Stimulated activated CD4-positive, alpha-beta T cell treated with anti-CD3 and anti-CD28 coated beads, Interleukin-12 subunit alpha, Interleukin-12 subunit beta, amount 100 ng/mL, for 4 hours (primary cell): Measurements from ENCODE around the gene ADAMTS17.
"Not testable (repeated sequence)": the region's sequence is repeated elsewhere in the genome, so short reads cannot be mapped to it uniquely, and the experiment has no call there.

ENCODE experiments used
- DNase-seq: peaks from one replicate; pipeline ENCODE4 v3.0.0-alpha.2; 2020

The ADAMTS17 gene

DNA sequence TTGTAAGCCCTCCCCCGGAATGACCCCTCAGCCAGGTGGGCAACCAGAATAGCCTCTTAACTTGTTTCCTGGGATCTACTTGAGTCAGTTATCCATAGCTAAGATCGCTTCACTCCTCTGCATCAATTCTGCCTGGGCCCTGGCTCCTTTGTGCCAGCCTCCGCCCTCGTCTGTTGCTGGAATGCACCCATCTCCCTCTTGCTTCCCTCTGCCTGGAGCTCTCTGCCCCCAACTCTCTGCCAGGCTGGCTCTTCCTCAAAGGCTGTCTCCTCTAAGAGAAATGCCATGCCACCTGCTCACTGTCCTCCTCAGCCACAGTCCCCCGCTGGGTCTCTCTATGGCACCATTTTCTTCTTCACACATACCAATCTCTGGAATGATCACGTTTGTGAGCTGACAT lies 240.8 kb downstream of the ADAMTS17 start:
- DNase-seq, result no peak

DNA sequence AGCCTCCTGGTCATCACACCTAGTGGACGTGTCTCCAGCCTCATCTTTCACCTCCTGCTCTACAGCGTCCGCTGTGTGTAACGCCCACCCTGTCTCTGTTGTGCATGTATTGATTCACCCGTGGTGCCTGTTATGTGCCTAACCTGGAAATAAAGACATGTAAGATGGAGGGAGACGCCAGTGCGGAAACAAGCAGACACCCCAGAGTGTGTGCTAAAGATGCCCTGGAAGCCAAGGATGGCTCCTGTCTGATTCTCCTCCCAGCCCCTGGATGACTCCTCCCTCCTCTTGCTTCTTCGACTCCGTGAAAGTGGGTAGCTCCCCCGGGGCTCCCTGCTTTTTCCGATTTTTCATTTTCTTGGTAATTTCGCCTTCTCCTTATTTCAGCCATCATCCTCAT lies 241.8 kb downstream of the ADAMTS17 start:
- no peak for DNase-seq

DNA sequence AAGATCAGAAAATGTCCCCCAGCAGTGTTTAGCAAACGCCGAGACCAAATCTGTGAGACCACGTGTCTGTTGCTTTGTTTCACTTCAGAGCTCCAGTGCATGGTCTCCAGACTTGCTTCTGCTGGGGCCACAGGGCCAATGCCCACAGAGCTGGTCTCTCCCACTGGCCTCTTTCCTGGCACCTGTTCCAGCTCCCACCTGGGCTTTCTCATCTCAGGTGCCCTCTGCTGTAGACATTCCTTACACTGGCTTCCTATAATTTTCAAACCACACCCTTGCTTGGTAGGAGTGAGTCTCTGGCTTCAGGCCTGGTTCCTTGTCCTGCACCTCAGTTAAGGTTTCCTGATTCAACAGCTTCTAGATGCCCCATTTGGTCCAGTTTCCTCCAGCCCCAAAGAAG lies 243.1 kb downstream of the ADAMTS17 start:
- no peak for DNase-seq

DNA sequence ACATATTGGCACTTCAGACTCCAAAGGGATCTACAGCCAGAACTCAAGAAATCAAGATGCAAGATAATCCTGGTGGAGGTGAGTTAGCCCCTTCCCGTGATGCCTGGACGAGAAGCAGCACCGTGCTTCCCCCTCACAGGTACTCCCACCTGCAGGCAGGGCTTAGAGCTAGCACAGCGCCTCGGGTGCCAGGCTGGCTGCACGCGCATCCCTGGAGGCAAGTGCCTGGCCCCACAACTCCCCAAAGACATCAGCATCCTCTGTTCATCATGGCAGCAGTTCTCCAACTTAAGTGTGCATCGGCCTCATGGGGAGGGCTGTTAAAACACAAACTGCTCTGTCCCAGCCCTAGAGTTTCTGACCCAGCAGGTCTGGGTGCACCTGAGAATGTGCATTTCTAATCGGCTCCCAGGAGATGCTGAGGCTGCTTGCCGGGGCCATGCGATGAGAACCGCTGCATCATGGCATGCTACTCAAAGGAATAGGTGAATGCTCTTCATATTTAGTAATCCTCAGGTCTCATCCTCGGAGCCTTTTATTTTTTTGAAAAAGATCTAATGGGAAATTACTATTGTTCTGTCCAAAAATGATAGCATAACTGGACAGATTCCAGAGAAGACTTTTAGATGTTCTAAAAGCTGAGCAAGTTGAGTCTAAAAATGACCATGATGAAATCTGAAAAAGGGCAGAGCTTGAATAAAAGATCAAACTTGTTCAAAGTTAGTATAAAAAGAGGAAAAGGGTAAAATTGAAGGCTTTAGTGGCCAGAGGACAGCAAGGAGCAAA lies 244.2 kb downstream of the ADAMTS17 start:
- no peak for DNase-seq

DNA sequence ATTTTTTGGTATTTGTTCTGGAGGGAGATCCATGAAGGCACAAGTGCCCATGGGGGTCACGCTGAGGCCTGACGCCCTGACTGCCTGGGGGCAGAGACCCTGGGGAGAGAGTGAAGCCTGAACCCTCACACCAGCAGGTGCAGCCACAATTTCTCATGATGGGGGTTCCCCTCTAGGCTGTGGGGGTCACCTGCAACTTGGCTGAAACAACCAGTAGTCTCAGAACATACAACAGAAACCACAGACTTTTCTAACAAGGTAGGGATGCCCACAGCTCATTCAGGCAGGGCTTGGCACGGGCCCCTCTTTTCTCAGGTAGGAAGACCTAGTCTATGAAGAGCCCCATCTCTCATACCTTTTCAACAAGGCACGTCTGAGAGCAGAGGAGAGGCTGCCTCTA lies 245.1 kb downstream of the ADAMTS17 start:
- DNase-seq, result no peak

DNA sequence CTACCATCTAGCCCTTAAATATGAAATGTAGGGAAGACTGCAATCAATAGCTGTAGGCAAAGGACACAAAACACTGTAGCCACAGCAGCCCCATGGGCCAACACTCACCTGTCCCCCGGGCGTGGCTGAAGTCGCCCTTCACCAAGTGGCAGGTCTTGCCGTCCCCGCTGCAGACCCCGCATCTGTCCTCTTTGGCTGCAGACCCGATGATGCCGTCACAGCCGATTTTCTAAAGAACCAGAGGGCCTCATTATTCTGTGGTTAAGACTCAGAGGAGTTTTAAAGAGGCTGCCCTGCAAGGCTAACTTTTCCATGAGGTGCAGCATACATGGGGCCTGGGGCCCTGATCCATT lies 245.6 kb downstream of the ADAMTS17 start:
- no peak for DNase-seq

DNA sequence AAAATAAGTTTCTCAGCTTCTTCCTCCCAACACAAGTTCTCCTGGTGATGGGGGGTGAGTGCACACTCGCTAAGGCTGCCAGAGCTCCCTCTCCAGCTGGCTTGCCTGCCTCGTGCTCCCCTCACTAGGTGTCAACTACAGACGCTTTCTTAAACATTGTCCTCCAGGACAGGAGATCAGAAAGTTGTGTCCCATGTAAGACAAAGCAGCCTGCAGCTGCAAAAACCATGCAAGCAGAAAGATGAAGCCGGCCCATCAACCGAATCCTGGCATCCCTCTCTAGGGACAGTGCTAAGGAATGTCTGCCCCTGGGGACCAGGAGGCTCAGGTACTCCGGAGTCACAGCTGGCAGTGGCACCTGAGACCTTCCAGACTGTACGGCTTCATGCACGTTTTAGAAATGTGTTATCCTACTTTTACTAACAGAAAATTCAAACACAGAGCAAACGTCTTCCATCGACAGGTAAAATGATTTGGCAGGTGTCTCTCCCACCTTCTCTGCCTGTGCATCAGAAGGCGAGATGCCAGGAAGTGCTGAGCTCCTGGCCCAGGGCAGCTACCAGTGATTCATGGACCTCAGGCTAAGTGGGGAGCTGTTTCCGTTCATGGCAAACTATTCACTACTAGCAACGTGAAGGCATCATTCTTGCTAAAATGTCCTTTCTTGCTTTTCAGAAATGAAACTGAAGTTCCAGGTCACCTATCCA lies 246.1 kb downstream of the ADAMTS17 start:
- DNase-seq, result no peak

DNA sequence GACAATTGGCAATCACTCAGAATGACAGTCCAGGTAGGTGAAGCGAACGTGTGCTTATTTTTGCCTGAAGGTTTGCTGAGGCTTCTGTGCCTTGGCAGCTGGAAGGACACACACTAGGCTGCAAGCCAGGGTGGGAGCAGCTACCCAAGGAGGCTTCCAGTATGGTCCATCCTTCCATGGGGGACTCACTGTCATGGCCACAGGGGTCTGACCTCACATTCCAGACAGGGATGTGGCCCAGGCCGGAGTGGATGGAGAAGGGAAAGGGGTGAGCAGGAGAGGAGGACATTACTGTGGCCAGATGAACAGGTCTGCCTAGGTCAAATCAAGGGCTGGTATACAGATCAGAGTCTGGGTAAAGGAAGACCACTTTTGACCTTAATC lies 247.7 kb downstream of the ADAMTS17 start:
- no peak for DNase-seq

DNA sequence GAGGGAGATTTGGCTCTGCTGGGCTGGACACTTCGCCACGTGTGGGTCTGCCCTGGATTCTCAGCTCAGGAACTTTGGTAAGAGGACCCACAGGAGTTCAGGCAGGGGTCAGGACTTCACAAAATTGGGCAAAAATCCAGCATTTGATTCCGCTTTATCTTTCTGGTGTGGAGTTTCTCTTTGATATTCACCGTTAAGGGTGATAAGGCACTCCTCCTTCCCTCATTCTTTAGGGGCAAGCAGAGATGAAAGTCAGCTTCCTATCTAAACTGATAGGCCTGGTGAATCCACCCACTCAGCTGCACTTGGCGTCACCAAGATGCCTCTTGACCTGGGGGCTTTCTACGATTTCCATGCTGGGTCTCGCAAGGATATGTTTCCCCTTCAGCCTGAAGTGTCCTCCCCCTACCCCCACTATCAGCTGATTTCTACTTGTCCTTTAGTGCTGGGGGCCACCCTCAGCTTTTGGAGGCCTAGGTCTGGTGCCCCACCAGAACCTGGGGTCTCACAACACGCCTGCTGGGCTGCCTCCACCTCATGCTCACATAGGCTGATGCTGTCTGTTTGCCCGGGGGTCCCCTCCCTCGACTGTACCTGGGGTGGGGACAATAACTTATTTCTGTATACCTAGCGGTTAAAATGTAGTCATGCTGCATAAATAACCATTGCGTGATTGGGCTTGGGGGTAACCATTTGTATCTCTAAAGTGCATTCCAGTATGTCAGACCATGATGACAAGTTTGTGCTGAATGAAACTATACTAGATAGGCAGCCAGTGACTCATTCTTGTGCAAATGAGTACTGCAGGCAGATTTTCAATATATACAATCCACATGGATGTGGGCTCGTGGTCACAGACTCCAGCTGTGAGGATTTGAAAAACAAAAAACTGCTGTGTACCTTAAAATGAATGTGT lies 248.3 kb downstream of the ADAMTS17 start:
- no peak for DNase-seq

DNA sequence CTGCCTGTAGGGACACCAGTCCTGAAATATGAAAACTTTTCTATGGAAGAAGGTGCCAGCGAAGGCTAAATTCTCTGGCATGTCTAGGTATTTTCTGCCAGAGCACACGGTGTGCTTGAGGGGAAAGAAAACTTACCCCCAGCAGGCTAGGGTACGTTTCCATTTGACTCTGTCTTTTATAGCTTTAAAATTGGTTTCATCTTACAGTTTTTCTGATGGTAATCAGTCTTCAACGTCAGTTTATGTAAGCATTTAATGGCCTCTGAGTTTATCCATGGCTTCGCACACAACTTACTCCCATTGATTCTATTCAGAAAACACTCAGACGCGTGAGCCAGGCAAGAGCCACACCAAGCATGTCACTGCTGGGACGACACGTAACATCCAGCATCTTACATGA lies 249.7 kb downstream of the ADAMTS17 start:
- DNase-seq, result no peak

DNA sequence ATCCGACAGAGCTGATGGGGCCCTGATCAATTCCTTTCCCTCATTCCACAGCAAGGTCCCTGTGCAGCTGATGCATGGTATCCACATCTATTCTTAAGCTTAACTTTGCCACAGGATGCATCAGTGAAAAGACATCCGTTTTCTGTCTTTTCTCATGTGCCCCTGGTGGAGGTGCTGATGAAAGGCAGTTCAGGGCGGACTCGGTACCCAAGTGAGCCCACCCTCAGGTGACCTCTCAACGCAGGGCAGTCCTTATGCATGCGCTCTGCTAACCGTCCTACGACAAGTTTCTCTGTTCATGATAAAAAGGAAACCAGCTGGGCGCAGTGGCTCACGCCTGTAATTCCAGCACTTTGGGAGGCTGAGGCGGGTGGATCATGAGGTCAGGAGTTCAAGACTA lies 251.4 kb downstream of the ADAMTS17 start:
- no peak for DNase-seq

DNA sequence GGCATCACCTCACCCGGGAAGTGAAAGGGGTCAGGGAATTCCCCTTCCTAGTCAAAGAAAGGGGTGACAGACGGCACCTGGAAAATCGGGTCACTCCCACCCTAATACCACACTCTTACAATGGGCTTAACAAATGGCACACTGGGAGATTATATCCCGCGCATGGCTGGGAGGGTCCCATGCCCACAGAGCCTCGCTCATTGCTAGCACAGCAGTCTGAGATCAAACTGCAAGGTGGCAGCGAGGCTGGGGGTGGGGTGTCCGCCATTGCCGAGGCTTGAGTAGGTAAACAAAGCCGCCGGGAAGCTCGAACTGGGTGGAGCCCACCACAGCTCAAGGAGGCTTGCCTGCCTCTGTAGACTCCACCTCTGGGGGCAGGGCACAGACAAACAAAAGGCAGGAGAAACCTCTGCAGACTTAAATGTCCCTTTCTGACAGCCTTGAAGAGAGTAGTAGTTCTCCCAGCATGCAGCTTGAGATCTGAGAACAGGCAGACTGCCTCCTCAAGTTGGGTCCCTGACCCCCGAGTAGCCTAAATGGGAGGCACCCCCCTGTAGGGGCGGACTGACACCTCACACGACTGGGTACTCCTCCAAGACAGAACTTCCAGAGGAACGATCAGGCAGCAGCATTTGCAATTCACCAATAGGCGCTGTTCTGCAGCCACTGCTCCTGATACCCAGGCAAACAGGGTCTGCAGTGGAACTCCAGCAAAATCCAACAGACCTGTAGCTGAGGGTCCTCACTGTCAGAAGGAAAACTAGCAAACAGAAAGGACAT lies 257.5 kb downstream of the ADAMTS17 start:
- DNase-seq, result not testable (repeated sequence)

DNA sequence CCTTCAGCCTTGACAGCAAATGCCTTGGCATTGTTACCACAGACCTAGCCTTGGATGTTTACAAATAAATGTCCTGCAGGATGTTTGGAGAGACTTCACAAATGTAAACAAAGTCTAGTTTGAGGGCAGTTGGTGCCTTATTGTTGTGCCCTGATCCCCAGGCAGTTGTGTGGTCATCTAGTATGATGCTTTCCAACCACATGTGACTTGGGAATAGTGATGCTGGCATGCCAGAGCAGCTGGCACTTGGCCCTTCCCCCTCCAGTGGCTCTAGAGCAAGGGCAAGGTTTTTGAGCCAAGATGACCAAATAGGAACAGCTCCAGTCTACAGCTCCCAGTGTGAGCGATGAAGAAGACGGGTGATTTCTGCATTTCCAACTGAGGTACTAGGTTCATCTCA lies 258.2 kb downstream of the ADAMTS17 start:
- DNase-seq, result no peak

DNA sequence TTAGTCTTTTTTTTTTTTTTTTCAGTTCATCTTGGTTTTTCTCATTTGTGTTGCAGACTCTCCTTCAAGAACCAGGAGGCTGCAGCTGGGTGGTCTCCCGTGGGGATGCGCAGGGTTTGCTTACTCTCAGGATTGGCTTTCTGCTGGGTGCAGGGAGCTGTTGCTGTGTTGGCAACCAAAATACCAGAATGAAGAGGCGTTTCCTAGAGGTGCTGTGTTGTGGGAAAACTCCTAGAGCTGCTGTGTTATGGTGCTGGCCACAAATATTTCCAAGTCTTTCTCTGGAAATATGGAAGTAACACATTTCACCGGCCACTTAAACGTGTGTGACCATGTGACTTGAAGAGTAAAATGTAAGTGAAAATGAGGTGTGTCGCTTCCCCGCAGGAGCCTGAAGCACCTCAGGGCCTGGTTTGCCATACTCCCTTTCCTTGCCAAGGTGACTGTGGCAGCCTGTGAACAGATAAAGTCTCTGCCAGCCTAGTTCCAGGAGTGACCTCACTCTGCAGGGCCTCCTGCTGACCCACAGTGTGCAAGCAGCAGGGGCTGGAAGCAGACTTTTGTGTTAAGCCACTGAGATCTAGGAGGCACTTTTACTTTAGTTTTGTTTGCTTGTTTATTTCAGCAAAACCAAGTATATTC lies 258.9 kb downstream of the ADAMTS17 start:
- DNase-seq, result no peak

DNA sequence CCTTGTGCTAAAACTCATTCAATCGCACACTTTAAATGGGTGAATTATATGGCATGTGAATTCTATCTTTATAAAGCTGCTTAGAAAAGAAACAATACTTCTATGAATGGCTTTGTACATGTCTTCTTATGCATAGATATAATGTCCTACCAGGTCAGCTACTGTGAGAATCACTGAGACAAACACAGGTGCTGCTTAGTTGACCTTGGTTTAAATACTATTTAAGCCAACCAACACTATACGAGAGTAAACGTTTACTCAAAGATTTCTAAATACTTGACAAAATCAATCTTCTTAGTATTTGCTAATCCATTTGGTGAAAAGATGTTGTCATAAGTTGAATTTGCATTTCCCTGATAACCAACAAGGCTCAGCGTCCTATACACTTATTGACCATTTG lies 260.3 kb downstream of the ADAMTS17 start:
- no peak for DNase-seq

DNA sequence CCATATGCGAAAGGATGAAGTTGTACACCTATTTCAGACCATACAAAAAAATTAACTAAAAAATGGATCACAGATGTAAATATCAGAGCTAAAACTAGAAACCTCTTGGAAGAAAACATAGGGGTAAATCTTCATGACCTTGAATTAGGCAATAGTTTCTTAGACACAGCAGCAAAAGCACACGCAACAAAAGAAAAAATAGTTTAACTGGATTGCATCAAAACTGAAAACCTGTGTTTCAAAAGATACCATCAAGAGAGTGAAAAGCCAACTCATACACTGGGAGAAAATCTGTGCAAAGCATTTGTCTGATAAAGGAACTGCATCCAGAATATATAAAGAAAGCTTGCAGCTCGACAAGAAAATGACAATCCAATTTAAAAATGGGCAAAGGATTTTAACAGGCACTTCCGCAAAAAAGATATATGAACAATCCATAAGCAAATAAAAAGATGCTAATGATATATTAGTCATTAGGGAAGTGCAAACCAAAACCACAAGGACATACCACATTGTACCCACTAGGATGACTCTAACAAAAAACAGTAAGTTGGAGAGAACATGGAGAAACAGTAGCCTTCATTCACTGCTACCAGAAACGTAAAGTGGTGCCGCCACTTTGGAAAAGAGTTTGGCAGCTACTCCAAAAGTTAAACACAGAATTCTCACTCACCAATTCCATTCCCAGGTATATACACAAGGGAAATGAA lies 263.1 kb downstream of the ADAMTS17 start:
- DNase-seq, result no peak

DNA sequence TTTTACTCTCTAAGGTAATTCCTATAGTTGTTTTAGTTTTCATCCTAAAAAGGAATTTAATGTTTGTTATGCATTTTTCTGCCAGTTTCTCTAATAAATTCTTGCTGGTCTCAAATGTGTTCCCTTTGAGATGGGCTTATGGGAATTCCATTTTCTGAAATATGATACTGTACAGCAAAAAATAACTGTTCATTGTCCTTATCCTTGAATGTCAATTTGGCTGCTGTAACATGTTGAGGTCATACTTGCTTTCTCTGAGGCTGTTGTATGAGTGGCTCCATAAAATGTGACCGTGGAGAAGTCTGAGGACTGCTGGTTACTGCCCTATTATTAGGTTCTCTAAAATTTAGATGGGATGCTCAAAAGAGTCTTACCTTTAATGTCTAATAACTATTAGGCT lies 266.5 kb downstream of the ADAMTS17 start:
- no peak for DNase-seq

DNA sequence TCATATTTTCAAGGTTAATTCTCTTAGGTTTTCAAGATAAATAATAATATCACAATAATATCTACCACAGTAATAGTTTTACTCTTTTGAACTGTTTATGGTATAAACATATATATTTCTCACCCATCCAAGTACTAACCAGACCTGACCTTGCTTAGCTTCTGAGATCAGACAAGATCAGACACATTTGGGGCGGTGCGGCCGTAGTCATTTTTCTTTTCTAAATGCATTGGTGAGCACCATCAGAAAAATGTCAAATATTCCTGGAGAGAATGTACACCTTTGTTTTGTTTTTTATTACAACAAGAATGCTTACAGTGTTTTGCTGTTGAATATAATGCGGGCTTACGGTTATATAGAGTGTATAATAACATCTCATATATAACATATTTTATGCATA lies 267.8 kb downstream of the ADAMTS17 start:
- no peak for DNase-seq

DNA sequence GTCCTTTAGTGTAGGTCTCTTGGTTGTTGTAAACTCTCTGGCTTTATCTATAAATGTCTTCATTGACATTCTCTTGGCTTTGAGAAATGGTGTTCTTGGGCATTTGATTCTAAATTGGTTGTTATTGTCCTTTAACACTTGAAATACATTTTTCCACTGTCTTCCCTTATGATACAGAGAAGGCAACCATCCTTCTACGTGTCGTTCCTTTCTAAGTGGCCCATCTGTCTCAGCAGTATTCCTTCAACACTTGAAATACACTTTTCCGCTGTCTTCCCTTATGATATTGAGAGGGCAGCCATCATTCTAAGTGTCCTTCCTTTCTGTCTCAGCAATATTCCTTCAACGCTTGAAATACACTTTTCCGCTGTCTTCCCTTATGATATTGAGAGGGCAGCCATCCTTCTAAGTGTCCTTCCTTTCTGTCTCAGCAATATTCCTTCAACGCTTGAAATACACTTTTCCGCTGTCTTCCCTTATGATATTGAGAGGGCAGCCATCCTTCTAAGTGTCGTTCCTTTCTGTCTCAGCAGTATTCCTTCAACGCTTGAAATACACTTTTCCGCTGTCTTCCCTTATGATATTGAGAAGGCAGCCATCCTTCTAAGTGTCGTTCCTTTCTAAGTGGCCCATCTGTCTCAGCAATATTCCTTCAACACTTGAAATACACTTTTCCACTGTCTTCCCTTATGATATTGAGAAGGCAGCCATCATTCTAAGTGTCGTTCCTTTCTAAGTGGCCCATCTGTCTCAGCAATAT lies 275.1 kb downstream of the ADAMTS17 start:
- DNase-seq, result not testable (repeated sequence)

DNA sequence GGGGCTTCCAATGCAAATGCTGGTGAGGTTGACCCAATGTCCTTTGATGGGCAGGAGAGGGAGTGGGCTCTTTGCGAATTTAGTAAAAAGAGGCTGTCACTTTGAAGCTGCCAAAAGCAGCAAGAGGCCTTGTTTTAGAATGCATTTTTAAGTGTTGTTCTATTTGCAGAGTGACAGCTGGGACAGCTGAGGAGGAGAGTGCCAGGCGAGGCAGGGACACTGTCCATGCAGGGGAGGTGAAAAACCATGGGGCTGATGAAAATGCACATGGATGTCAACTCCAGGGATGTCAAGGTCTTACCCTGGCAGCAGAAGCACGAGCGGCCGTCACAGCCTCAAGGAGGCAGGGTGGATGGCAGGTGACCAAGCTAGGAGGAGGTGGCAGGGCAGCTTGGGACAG lies 279.8 kb downstream of the ADAMTS17 start:
- DNase-seq, result no peak
